Astrocyte (in vitro differentiated cells and primary cell): ENCODE data around the gene ZNHIT3. TPM values are rescaled to one million over a fixed set of nuclear protein-coding genes. Genes with fewer than 3 reads are reported as not detected.
A peak's percentile ranks its signal among the peaks of the same experiment; 100 is the strongest.

ENCODE experiments used
- DNase-seq: peaks from one replicate; pipeline ENCODE4 v3.0.0-alpha.2; 2010; ENCODE audit warnings: low read depth
- FAIRE-seq: peaks from 2 replicates; lab custom pipeline; 2011; peaks lifted over from hg19 to GRCh38; lab: Jason Lieb, UNC
- H2AFZ ChIP-seq: 2 replicates; pipeline ENCODE4 v1.6.0; 2012; ENCODE audit warnings: low read depth, low read length, inconsistent platforms
- H3K27ac ChIP-seq: 2 replicates; pipeline ENCODE4 v1.5.1; 2011; ENCODE audit warnings: low read depth, low read length, inconsistent platforms
- H3K27me3 ChIP-seq: 2 replicates; pipeline ENCODE4 v1.6.0; 2011; ENCODE audit warnings: low read length, inconsistent platforms; ENCODE audit not compliant: insufficient read depth
- H3K36me3 ChIP-seq: 2 replicates; pipeline ENCODE4 v1.5.1; 2011; ENCODE audit warnings: low read length, inconsistent platforms; ENCODE audit not compliant: insufficient read depth
- H3K4me1 ChIP-seq: 2 replicates; pipeline ENCODE4 v1.5.1; 2011; ENCODE audit warnings: low read length, inconsistent platforms; ENCODE audit not compliant: insufficient read depth
- H3K4me2 ChIP-seq: 2 replicates; pipeline ENCODE4 v1.6.0; 2012; ENCODE audit warnings: low read length, inconsistent platforms
- H3K4me3 ChIP-seq: 2 replicates; pipeline ENCODE4 v1.5.1; 2011; ENCODE audit warnings: low read depth, mild to moderate bottlenecking, low read length, inconsistent platforms; ENCODE audit not compliant: insufficient read depth
- H3K79me2 ChIP-seq: 2 replicates; pipeline ENCODE4 v1.6.0; 2012; ENCODE audit warnings: mild to moderate bottlenecking, low read length, inconsistent platforms; ENCODE audit not compliant: insufficient read depth
- H3K9ac ChIP-seq: 2 replicates; pipeline ENCODE4 v1.6.0; 2012; ENCODE audit warnings: mild to moderate bottlenecking, low read length, inconsistent platforms
- H3K9me3 ChIP-seq: 2 replicates; pipeline ENCODE4 v1.5.1; 2012; ENCODE audit warnings: low read depth, mild to moderate bottlenecking, low read length, inconsistent platforms; ENCODE audit not compliant: insufficient read depth
- H4K20me1 ChIP-seq: 2 replicates; pipeline ENCODE4 v1.6.0; 2012; ENCODE audit warnings: low read length, inconsistent platforms; ENCODE audit not compliant: insufficient read depth
- H3K27ac Mint-ChIP-seq: one replicate; pipeline ENCODE4 v1.8.0; 2021; ENCODE audit warnings: mild to moderate bottlenecking, mixed read lengths; ENCODE audit not compliant: unreplicated experiment
- H3K27me3 Mint-ChIP-seq: one replicate; pipeline ENCODE4 v1.8.0; 2021; ENCODE audit warnings: low read depth, mixed read lengths; ENCODE audit not compliant: unreplicated experiment
- H3K36me3 Mint-ChIP-seq: one replicate; pipeline ENCODE4 v1.8.0; 2021; ENCODE audit warnings: low read depth, mixed read lengths; ENCODE audit not compliant: unreplicated experiment
- H3K4me1 Mint-ChIP-seq: one replicate; pipeline ENCODE4 v1.8.0; 2021; ENCODE audit warnings: low read depth, mixed read lengths; ENCODE audit not compliant: unreplicated experiment
- H3K4me3 Mint-ChIP-seq: one replicate; pipeline ENCODE4 v1.8.0; 2021; ENCODE audit warnings: mild to moderate bottlenecking, moderate library complexity, mixed read lengths; ENCODE audit not compliant: unreplicated experiment
- H3K9me3 Mint-ChIP-seq: one replicate; pipeline ENCODE4 v1.8.0; 2021; ENCODE audit warnings: mild to moderate bottlenecking, mixed read lengths; ENCODE audit not compliant: unreplicated experiment
- CTCF ChIP-seq: IDR thresholded peaks from 2 replicates; pipeline ENCODE4 v1.5.1; 2011; ENCODE audit warnings: low read depth, mild to moderate bottlenecking, inconsistent platforms, low read length, moderate library complexity; ENCODE audit not compliant: insufficient read depth
- EZH2 ChIP-seq: IDR thresholded peaks from 2 replicates; pipeline ENCODE4 v1.6.1; 2012; ENCODE audit warnings: mild to moderate bottlenecking, low read length, inconsistent platforms; ENCODE audit not compliant: insufficient read depth
- total RNA-seq: library from RNA; stranded (reverse); gene quantifications from 2 replicates; pipeline ENCODE4 v1.2.1, GENCODE V29; 2021

ZNHIT3 gene
- total RNA-seq, 1 donor from 2014 or later: 29.4 TPM

DNA sequence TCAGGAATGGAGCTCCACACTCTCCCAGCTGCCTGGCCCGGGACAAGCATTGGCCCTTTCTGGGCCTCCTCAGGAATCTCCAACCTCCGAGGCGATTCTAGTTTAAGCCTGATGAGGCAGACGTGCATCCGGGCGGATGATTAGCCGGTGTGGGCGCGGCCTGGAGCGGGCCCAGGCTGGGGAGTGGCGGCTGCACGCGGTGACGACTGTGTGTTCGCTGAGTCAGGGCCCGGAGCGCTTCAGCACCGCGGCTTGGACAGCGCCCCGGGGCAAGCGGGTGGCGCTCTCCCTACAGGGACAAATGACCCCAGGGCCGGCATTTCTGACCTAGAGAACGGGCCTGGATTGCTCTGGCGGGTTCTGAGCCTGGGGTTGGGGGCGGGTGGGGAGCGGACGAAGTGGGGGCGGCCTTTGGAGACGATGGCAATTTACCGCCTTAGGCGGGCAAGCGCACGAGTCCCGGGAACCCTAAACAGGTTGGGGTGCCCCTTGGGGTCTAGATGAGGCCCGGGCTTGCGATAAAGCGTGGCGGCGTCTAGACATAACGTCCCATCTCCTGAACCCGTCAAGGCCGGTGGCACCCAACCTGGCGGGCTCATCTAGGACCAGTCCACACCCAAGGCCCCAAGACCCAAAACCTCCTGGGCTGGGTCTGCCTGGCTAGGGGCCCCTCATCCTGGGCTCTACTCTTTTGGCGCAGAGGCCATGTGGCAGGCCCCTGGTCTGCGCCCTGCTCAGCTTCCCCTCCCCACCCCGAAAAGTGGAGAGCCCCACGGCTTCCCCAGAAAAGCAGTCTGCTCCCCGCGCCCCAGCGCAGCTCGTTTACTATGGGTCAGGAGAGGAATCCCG, 22.3 kb upstream of the ZNHIT3 start:
- H3K4me3 Mint-ChIP-seq: no peak overlapping the region
- FAIRE-seq: no peak
- Histone ChIP-seq H3K27me3 (peaks cover 9% of the 10 kb centered on the region), H3K4me1 (no peaks in the 10 kb centered on the region), H3K36me3 (no peaks in the 10 kb centered on the region), H3K4me2 (peak overlapping the region; percentile 36), H3K27ac (no peak overlapping the region), H3K4me3 (no peak overlapping the region), H3K9ac (no peak overlapping the region), H4K20me1 (no peaks in the 10 kb centered on the region), H2AFZ (no peak overlapping the region), H3K79me2 (no peaks in the 10 kb centered on the region), H3K9me3 (no peaks in the 10 kb centered on the region)
- no peak for TF ChIP-seq EZH2
- TF ChIP-seq CTCF: no peak
- H3K9me3 Mint-ChIP-seq: peaks cover 9% of the 10 kb centered on the region
- peak; percentile 59 for DNase-seq
- no peak overlapping the region for H3K27ac Mint-ChIP-seq
- H3K27me3 Mint-ChIP-seq: peaks cover 68% of the 10 kb centered on the region
- no peaks in the 10 kb centered on the region for H3K36me3 Mint-ChIP-seq
- H3K4me1 Mint-ChIP-seq: no peaks in the 10 kb centered on the region

GRCh38 chr17:36464765-36465088, 21.8 kb upstream of the ZNHIT3 start:
- peaks cover 10% of the 10 kb centered on the region for H3K27me3 ChIP-seq
- no peak overlapping the region for H2AFZ ChIP-seq
- H3K27me3 Mint-ChIP-seq: peaks cover 67% of the 10 kb centered on the region

More at GRCh38 chr17:36464765-36465088, 21.8 kb upstream of the ZNHIT3 start:
- Histone ChIP-seq H3K4me3 (no peak overlapping the region), H3K79me2 (no peaks in the 10 kb centered on the region), H3K4me1 (no peaks in the 10 kb centered on the region), H3K4me2 (no peak overlapping the region), H3K9ac (no peak overlapping the region), H4K20me1 (no peaks in the 10 kb centered on the region), H3K27ac (no peak overlapping the region), H3K9me3 (no peaks in the 10 kb centered on the region), H3K36me3 (no peaks in the 10 kb centered on the region)
- no peak overlapping the region for H3K4me3 Mint-ChIP-seq
- no peaks in the 10 kb centered on the region for H3K36me3 Mint-ChIP-seq
- H3K27ac Mint-ChIP-seq: no peak overlapping the region
- TF ChIP-seq EZH2 (no peak), CTCF (no peak)
- FAIRE-seq (no peak), DNase-seq (no peak)
- H3K9me3 Mint-ChIP-seq: peaks cover 9% of the 10 kb centered on the region
- H3K4me1 Mint-ChIP-seq: no peaks in the 10 kb centered on the region
